Activated CD4-positive, alpha-beta T cell treated with anti-CD3 and anti-CD28 coated beads for 24 hours (primary cell): ENCODE results near the gene APBA2.
"Not testable (repeated sequence)": the region's sequence is repeated elsewhere in the genome, so short reads cannot be mapped to it uniquely, and the experiment has no call there.

Experiments
- DNase-seq, 2 donors: peaks; one replicate each; pipeline ENCODE4 v3.0.0-alpha.2; 2020; ENCODE audit warnings: low read depth in 2 of 2

APBA2 gene

DNA sequence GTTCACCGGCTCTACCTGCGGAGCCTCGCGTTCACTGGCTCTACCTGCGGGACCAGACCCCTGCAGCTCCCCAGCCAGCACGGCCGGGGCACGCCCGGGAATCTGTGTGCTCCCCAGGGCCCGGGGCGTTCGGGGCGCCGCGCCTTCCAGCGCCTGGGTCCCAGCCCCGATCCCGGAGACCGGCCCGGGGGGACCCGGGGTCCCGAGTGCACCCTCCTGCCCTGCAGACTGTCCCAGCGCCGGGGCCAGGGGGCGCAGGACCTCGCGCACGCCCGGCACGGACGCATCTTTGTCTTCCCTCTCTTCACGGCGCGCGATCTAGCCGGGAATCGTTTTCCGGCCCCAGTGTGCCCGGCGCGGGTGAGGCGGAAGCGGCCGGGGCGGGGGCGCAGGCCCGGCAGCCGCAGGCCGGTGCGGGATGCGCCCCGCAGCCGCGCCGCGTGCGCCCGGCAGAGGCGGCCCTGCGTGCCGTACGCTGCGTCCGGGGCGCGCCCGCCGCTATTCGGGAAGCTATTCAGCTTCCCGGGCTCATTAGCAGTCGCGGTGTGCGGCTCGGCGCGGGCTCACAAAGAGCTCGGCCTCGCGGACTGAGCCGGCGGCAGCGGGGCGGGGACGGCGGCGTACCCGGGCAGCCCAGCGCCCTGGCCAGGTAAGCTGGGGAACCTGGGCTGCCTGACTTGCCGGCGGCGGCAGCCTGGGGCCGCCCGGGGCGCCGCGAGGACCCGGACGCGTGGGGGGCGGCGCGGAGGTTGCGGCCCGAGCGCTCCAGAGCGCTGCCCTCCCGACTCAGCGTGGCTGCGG is at the start of gene APBA2:
Gene APBA2, plus strand, starts transcription at position 345 of the 801 bp plus-strand sequence. CDS start 167,911 bp downstream, outside the sequence.
- peak; percentile 30 to 31 for DNase-seq

DNA sequence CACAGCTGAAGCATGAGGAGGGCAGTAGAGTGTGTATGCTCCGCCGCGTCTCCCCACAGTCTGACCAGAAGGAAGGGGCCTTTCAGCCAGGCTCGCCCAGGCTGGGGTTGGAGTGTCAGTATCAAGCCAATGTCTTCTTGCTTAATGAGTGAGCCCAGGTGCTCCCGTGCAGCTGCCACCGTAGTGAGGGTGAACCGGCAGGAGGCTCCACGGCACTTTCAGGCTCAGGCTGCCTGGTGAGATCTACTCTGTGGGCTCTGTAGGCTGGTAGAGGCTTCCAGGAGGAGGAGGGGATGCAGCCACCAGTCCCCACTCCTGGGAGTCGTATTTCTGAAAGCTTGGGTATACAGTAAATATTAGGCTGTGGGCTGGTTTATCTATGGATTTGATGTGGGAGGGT is 45.5 kb upstream of the APBA2 start:
- not testable (repeated sequence) for DNase-seq

DNA sequence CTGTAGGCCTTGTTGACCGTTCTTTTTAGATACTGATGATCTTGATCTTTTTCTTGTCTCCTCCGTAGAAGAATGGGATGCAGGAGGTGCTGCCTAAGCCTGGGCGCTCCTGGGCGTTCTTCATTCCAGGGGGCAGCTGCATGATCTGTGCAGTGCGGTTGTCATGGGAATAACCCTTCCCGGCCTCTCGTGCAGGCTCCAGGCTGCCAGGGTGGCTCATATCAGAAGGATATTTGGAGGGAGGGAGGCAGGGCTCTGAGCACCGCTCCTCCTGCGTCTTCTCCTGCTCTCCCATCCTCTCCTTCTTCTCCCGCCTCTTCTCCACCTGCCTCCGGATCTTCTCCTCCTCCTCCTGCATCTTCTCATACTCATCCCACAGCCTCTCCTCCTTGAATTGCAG is 43.6 kb upstream of the APBA2 start:
- DNase-seq: not testable (repeated sequence)

DNA sequence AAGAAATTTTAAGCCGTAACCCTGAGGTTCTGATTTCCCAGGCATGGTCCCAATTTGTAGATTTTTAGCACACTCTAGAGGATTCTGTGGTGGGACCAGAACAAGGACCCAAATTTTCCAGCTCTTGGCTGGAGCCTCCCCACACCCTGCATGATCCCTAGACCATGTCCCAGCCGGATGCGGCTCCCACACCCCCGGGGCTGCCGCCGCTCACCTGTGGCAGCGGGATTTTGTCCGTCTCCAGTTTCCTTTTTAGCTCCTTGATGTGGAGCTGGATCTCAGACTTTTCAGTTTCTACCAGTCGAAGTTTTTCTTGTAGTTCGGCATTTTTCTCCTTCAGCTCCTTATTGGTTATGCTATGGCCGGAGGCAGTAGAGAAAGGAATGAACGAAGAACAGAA is 42.3 kb upstream of the APBA2 start:
- not testable (repeated sequence) for DNase-seq

DNA sequence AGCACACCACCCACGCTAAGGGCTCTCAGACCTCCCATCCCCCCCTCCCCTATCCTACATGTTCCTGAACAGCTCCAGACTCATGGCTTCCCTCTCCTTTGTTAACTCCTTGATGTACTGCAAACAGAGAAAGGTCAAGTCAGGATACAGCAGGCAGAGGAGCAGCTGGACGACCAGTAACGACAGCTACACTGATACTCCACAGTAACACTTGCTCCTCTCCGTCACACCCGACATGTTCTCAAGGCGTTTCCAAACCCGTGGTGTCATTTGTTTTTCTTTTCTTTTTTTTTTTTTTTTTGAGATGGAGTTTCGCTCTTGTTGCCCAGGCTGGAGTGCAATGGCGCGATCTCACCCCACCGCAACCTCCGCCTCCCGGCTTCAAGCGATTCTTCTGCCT is 41.6 kb upstream of the APBA2 start:
- not testable (repeated sequence) for DNase-seq

DNA sequence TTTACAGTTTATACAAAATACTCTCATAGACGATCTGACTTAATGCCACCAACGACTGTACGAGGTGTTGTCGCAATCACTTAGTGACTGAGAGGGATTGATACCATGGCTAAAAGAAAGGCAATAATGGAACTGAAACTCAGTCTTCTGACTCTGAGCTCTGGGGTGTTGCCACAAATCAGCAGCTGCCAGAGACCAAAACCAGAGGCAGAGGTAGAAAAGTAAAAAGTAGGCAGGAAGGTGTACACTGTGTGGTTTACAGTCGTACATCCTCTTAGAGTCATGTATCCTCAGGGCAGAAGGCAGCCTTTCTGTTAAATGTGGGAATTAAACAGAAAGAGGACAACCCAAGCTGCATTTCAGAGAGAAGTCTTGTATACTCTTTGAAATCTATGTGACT is 38.5 kb upstream of the APBA2 start:
- not testable (repeated sequence) for DNase-seq

DNA sequence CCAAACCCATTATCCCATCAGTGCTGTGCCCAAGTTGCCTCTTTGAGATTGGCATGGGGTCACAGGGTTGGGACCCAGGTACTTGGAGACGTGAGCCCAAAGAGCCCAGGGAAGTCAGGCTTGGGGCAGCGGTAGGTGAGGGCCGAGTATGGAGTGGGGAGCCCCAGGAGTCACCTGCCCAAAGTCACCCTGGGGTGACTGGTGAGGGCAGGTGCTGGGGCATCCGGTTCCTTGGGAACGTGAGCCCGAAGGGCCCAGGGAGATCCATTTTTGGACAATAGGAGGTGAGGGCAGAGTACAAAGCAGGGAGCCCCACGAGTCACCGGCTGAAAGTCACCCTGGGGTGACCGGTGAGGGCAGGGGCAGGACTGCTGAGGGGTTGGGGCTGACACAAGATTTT is 37.8 kb upstream of the APBA2 start:
- DNase-seq: not testable (repeated sequence)

DNA sequence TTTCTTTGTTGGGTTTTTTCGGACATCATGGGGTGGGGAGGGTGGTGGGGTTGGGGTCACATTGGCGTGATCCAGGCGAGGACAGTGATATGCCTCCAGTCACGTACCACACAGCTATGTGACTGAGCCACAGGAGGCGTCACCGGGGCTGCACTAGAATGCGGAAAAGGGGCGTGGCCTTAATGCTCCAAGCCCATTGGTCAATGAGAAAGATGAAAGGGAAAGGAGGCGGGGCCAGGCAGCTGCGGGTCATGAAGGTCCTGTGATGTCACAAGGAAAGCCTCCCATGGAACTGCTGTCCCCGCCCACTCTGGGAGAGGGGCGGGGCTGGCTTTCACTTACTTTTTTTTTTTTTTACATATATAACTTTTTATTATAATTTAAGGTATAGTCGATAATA is 37.3 kb upstream of the APBA2 start, which contains the start of gene GOLGA6L7:
Gene GOLGA6L7, minus strand, starts transcription at position 124 of the 400 bp plus-strand sequence. Its CDS starts 95 bp downstream, at position 29.
- DNase-seq: not testable (repeated sequence)

DNA sequence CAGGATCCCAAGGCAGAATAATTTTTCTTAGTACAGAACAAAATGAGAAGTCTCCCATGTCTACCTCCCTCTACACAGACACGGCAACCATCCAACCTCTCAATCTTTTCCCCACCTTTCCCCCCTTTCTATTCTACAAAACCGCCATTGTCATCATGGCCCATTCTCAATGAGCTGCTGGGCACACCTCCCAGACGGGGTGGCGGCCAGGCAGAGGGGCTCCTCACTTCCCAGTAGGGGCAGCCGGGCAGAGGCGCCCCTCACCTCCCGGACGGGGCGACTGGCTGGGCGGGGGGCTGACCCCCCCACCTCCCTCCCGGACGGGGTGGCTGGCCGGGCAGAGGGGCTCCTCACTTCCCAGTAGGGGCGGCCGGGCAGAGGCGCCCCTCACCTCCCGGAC is 36.5 kb upstream of the APBA2 start:
- not testable (repeated sequence) for DNase-seq

DNA sequence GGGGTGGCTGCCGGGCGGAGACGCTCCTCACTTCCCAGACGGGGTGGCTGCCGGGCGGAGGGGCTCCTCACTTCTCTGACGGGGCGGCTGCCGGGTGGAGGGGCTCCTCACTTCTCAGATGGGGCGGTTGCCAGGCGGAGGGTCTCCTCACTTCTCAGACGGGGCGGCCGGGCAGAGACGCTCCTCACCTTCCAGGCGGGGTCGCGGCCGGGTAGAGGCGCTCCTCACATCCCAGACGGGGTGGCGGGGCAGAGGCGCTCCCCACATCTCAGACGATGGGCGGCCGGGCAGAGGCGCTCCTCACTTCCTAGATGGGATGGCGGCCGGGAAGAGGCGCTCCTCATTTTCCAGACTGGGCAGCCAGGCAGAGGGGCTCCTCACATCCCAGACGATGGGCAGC is 36.0 kb upstream of the APBA2 start:
- not testable (repeated sequence) for DNase-seq

DNA sequence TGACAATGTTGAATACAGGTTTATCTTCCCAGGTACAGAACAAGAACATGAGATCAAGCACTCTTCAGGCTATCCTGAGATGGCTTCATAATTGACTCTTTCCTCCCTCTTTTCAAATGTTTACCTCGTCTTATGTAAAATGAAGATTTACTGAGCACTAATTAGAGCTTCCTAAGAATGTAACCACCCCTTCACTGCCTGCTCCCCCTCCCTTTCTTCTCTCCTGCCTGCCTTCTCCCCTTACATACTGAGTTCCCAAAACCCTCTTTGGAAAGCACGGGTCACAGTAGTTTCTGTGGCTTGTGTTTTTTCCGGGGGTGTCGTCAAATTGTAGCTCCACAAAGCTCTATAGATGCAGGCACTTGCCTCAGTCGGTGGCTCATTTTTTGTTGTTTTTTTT is 32.1 kb upstream of the APBA2 start:
- not testable (repeated sequence) for DNase-seq

DNA sequence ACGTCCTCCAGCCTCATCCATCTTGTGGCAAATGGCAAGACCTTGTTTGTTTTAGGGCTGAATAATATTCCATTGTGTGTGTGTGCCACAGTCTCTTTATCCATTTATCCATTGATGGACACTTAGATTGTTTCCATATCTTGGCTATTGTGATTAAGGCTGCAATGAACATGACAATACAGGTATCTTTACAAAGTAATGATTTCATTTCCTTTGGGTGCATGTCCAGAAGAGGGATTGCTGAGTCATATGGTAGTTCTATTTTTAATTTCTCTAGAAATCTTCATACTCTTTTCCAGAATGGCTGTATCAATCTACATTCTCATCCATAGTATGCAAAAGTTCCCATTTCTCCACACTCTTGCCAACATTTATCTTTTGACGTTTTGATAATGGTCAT is 31.2 kb upstream of the APBA2 start:
- DNase-seq: not testable (repeated sequence)

DNA sequence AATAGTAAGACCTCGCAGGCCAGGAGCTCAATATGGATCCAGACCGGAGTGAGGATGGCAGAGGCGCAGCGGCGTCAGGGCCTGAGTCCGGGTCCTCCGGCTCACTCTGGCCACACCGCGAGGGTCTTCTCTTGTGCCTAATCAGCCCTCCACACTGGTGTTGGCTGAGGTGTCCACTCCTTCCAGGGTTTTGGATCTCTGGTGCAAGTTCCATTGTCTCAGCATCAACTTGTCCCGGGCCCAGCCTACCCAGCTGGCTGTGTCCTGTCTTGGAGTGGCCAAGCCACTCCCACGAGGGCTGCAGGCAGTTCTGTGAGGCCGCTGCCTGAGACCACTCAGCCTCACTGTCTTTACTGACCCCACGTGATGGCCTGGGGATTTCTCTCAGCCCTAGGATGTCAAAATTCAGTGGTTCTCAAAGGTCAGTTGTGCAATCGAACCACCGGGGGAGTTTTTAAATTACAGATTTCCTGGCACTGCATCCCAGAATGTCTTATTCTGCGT is 24.7 kb upstream of the APBA2 start:
- DNase-seq: no peak

DNA sequence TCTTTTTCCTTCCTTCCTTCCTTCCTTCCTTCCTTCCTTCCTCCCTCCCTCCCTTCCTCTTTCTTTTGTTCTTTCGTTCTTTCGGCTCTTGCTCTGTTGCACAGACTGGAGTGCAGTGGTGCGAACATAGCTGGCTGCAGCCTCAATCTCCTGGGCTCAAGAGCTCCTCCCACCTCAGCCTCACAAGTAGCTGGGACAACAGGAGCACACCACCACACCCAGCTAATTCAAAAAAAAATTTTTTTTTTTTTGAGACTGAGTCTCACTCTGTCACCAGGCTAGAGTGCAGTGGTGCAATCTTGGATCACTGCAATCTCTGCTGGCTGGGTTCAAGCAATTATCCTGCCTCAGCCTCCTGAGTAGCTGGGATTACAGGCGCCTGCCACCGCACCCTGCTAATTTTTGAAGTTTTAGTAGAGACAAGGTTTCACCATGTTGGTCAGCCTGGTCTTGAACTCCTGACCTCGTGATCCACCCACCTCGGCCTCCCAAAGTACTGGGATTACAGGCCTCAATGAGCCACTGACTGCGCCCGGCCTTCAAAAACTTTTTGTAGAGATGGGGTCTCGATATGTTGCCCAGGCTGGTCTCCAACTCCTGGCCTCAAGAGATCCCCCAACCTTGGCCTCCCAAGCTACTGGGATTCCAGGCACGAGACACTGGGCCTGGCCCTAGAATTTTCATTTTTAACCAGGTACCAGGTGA is 24.0 kb upstream of the APBA2 start:
- not testable (repeated sequence) for DNase-seq

DNA sequence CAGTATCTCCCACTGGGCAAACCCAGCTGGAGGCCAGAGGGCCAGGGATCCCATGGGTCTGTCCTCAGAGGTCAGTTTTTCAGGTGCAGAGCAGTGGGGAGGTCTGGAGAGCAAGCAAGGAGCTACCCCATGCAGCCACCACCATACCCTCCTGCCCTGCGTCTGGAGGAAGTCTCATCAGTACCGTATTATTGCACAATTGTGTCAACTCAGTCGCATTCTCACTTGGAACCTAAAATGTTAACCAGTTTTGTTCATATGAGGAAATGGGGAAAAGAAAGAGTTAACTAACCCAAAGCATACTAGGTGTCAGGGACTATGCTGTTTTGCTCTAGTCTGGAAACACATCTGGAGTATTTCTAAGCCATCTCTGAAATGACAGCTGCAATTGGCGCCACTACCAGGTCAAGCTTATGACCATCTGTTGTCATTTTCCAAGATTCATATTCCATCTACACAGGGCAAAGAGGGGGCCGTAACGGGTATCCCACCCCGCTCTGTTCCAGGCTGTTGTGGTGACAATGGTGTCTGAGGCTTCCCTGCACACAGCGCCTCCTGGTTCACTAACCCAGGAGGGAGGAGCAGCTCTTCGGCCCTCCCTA is 16.9 kb upstream of the APBA2 start:
- no peak for DNase-seq

DNA sequence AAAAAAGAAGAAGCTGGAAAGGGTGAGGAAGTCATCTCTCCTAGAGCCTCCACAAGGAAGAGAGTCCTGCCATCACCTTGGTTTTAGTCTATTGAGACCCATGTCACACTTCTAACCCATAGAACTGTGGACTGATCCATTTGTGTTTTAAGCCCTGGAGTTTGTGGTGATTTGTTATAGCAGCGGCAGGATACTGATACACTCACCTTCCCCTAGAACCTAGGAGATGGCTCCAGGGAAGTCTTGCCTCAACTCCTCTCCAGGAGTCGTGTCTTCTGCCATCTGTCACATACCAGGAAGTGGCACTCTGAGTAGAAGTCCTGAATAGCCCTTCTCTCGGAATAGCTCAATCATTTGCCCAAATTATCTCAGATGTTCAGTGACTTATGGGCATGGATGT is 14.6 kb upstream of the APBA2 start:
- no peak for DNase-seq

DNA sequence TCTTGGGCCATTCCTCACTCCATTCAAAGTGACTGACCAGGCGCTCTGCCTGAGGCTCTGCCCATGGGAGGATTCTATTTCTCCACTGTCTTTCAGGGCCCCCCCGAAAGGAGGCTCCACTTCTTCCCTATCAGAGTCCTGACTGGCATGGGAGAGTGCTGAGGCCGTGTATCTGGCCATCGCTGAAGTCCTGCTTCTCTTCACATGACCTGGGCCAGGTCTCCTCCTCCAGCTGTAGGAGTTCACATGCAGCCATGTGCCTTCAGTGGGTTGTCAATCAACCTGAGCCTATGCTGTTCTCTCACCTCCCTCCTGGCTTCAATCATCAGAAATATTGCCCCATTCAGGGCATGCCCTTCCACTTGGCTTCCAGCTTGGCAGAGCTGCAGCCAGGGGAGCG is 12.8 kb upstream of the APBA2 start:
- no peak for DNase-seq

DNA sequence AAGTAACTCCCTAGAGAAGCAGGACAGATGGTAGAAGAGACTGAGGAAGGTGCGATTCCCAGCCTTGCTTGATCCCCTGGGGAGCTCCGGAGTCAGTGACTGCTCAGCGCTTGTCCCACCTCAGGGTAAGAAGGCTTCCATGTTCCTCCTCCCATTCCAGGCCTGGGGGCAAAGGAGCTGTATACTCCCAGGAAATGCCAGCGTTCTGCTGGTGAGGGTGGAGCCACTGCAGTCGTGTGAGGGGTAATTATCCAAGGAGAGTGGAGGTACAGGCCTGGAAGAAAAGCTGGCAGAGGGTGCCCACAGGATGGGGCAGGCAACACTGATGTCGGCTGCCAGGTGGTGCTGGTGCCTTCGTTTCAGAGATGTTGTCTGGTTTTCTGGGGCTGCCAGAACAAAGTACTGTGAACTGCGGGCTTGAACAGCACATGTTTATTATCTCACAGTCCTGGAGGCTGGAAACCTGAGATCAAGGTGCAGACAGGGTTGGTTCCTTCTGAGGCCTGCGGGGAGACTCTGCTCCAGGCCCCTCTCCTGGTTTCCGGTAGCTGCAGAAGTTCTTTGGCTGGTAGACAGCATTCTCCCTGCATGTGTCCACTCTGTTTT is 12.1 kb upstream of the APBA2 start:
- no peak for DNase-seq

DNA sequence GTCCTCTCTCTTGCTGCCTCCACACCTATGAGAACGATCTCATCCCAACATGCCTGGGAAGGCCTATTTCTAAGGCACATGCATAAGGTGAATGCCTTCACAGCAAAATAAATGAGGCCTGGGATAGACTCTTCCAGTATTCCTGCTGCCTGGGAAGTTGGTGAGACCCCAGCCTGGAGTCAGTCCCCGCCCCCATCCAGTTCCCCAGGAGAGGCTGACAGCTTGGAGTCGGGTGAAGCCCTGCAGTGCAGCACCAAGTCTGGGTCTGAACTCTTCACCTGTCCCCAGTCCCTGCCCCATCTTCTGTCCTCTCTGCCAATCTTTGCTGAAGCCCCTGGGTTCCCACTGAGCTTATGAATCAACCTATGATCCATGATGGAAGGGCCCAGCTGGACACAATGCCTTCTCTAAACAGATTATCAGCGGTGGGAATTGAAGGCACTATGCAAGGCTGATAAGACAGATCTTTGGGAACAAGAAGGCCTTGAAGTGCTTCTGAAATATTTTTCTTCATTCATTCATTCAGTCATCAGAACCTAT is 10.2 kb upstream of the APBA2 start:
- DNase-seq: no peak

DNA sequence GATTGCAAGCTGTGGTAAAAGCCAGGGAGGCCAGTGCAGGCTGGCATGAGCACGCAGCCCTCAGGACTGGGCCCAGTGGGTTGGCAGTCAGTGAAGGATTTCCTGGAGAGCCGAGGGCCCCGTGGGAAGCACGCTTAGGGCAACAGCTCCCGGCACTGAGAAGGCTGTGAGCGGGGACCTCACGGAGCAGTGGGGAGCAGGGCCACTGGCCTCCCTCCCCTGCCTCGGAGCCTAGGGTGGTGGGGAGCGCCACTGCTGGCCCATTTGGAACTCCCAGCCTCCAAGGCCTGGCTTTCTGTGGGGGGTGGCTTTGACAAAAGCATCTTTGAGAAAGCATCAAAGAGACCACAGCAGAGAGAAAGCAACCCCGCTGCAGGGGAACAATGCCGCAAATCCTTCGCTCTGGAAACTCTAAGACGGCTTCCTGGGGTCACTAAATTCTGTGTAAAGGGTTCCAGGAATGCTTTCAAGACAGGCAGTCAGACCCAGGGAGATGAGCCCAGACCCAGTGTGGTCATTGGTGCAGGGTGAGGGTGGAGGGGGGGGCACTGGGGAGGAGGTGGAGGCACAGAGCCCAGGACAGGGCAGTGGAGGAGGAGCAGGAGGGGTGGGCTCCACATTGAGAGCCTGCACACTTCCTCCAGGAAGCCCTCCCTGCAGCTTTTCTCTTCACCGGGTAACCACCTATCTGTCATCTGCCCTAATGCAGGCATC is 9.5 kb upstream of the APBA2 start:
- no peak for DNase-seq

DNA sequence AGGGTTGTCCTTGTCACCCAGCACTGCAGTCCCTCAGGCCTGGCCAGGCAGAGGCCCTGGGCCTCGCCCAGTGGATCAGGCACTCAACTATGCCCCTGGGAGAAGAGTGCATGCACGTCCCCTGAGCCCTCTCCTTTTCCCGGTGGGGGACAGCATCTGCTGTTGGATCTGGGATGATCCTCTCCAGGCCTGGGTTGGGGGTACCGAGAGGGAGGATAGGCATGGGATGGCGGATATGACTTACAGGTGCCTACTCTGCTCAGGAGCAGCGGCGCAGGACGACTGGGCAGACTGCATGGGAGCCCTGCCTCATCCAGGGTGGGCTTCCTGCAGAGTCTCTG is 9.0 kb upstream of the APBA2 start:
- DNase-seq: no peak
